NB4 (cell line): ENCODE results near the gene LMNTD1.

Experiments used
- POLR2A ChIP-seq: IDR thresholded peaks from 2 replicates; pipeline ENCODE4 v1.6.1; 2011; ENCODE audit warnings: mild to moderate bottlenecking; ENCODE audit not compliant: insufficient read length; ENCODE audit errors: extremely low read depth
- TF ChIP-seq, protein P1 (sequence below): IDR thresholded peaks from one replicate; pipeline ENCODE4 v1.5.1; 2012; ENCODE audit warnings: low read depth, low read length
- TF ChIP-seq, protein P2 (sequence below): IDR thresholded peaks from 2 replicates; pipeline ENCODE4 v1.6.1; 2011; ENCODE audit warnings: low read depth, low read length

DNA sequence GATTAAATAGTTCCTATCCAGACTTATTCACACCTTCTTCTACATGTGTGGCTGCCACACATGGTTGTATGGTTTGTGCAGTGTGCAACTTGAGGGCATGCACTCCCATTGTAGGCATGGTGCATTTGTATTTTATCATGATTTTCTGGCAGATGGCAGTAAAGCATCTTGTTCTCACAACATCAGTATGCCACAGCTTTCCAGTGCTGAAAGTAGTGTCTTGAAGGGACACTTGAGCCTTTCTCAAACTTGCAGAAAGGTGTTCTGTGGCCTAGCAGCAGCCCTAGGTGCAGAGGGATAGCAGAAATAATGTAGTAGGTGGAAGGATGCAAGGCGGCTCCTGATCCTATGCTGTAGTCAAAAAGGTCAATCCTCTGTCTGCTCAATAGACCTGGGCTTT is 72.9 kb downstream of the LMNTD1 start:
- TF ChIP-seq, protein P1, sequence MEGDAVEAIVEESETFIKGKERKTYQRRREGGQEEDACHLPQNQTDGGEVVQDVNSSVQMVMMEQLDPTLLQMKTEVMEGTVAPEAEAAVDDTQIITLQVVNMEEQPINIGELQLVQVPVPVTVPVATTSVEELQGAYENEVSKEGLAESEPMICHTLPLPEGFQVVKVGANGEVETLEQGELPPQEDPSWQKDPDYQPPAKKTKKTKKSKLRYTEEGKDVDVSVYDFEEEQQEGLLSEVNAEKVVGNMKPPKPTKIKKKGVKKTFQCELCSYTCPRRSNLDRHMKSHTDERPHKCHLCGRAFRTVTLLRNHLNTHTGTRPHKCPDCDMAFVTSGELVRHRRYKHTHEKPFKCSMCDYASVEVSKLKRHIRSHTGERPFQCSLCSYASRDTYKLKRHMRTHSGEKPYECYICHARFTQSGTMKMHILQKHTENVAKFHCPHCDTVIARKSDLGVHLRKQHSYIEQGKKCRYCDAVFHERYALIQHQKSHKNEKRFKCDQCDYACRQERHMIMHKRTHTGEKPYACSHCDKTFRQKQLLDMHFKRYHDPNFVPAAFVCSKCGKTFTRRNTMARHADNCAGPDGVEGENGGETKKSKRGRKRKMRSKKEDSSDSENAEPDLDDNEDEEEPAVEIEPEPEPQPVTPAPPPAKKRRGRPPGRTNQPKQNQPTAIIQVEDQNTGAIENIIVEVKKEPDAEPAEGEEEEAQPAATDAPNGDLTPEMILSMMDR: no peak
- TF ChIP-seq, protein P2, sequence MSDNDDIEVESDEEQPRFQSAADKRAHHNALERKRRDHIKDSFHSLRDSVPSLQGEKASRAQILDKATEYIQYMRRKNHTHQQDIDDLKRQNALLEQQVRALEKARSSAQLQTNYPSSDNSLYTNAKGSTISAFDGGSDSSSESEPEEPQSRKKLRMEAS: no peak
- TF ChIP-seq POLR2A: no peak
